HS-5 (cell line): ENCODE results near the gene KCNK13.
"Not testable (repeated sequence)": the region's sequence is repeated elsewhere in the genome, so short reads cannot be mapped to it uniquely, and the experiment has no call there.

Experiments
- DNase-seq: peaks from one replicate; pipeline ENCODE4 v3.0.0-alpha.2; 2012; ENCODE audit warnings: low read depth

KCNK13 gene

DNA sequence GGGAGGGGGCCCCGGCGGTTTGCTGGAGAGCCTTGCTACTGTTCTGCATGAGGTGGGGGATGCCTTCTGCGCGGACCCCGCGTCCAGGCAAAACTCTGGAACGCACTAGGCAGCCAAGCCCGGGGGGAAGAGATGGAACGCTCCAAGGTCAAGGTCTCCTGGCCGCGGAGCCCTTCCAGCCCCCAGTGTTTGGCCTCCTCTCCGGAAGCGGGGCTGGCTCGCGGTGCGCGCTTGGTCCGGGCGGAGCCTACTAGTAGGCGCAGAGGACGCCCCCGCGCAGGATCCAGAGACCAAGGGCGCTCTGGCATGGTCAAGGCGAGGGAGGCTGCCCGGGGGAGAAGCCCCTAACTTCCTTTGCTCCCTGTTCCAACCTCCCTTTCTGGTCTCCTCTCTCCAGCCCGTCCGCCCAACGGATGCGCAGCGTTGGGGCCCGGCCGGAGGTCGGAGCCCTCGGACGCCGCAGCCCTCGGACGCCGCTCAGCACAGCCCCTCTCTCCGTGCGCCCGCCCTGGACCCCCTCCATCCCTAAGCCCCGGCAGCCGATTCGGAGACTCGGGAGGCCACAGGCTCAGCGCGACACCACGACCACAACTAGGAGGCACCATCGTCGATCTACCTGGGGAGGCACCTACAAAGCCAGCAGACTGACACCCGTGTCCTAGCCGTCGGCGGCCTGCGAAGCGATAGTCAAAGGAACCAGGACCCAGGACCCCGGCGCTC is 669 bp upstream of the KCNK13 start:
- no peak for DNase-seq

DNA sequence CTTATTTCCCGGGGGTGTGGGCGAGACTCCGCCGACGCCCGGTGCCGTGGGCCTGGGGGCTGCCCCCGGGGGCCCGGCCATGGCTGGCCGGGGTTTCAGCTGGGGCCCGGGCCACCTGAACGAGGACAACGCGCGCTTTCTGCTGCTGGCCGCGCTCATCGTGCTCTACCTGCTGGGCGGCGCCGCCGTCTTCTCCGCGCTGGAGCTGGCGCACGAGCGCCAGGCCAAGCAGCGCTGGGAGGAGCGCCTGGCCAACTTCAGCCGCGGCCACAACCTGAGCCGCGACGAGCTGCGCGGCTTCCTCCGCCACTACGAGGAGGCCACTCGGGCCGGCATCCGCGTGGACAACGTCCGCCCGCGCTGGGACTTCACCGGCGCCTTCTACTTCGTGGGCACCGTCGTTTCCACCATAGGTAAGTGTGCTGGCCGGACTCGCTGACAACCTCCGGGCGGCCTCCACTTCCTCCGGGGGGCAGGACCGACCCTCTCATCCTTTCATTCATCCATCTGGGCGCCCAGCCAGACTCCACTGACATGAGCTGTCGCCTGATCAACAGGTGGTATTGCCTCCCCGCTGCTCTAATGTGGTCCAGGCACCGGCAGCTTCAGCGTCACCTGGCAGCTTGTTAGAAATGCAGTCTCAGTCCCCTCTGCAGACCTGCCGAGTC is 467 bp downstream of the KCNK13 start:
- DNase-seq, result no peak

DNA sequence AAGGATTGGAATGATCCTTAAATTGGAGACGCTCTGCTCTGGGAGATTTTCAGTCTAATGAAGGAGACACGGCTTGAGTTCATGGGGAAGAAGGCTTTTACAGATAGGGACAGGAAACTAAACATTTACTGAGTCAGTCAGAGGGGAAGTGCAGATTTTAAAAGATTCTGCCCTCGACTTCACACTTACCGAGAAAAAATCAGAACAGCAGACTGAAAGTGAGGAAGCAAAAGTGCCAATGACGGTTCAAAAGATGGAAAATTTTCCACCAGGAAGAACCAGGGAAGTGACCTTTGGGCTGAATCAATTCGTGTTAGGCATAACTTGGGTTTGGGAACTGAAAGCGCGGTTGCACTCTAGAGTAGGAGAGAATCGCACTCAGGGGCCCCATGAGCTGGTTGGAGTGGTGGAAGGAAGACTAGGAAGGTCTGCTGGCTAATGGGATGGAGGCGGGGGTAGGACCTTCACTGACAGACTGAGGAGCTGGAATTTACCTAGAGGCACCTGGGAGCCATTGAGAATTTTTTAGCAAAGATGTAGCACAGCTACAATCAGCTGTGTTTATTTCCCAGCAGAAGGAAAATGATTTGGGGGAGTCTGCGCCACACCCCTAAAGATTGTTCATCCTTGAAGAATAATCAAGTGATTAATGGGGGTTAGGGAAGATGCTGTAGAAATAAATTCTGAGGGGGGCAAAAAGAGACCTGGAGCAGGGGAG is 1.2 kb downstream of the KCNK13 start:
- no peak for DNase-seq

DNA sequence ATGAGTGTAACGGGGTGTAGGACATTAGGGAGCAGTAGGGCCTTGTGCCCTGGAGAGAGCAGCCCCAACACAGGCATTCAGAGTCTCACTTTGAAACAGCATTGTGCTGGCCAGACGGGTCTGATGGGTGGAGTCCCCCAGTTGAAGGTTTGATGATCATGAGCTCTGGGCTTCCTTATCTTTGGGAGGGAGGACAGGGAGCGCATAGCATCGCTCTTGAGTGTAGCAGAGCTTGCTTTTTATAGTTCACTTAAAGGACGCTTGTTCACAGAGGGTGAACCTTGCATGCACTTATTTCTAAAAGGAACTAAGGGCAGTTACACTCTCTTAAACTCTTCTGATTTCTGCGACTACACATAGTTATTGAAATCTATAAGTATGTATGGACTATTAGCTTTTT is 10.6 kb downstream of the KCNK13 start:
- no peak for DNase-seq

DNA sequence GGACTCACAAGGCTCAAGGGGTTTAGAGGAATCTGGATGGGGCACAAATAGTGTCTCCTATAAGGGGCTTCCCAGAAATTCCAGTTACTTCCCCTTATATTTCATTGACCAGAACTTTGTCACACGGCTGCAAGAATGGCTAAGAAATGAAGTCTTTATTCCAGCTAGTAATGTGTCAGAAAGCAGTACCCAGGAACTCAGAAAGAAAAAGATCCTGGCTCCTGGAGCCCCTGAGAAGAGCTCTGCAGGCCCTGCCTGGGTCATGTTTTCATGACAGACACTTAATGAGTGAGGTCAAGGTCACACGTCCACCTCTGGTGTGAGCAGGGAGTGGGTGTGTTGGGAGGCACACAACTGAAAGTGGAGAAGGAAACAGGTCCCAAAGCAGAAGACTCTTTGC is 17.8 kb downstream of the KCNK13 start:
- no peak for DNase-seq

DNA sequence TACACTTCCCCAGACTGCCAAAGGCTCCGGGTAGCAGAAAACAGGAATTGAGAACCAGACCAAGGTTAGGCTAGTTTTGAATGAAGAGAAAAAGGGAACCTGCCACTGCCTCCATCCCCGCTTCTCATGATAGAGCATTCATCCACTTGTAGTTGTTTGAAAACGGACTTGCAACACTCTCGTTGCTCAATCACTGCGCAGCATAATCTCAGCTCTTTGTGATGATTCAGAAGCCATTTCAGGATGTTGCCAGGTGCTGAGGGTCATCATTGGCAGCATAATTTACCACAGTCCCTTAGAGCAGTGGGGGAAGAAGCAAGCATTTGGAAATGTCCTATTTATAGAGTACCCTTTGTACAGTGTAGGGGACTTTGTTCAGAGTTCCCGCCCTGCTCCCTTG is 25.6 kb downstream of the KCNK13 start:
- DNase-seq, result peak; percentile 80

DNA sequence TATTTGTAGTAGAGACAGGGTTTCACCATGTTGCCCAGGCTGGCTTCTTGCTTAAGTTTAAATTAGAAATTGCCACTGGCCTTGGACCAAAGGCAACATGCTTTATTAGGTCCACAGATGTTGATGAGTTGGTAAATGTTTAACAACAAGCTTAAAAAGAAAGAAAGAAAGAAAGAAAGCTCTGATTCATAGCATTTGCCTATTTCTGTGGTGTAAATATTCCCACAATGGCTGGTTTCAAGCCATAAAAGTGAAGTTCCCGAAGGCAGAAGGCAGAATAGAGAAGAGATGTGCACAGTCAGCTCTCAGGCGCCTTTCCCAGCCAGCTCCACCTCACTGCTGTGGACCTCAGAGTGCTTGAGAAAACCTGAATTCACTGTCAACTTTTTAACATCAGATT is 26.4 kb downstream of the KCNK13 start:
- DNase-seq, result no peak

DNA sequence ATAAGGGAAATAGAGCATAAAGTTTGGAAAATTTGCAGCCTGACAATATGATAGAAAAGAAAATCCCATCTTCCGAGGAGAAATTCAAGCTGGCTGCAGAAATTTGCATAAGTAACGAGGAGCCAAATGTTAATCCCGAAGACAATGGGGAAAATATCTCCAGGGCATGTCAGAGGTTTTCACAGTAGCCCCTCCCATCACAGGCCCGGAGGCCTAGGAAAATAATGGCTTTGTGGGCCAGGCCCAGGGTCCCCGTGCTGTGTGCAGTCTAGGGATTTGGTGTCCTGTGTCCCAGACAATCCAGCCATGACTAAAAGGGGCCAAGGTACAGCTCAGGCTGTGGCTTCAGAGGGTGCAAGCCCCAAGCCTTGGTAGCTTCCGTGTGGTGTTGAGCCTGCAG is 27.7 kb downstream of the KCNK13 start:
- DNase-seq, result not testable (repeated sequence)

DNA sequence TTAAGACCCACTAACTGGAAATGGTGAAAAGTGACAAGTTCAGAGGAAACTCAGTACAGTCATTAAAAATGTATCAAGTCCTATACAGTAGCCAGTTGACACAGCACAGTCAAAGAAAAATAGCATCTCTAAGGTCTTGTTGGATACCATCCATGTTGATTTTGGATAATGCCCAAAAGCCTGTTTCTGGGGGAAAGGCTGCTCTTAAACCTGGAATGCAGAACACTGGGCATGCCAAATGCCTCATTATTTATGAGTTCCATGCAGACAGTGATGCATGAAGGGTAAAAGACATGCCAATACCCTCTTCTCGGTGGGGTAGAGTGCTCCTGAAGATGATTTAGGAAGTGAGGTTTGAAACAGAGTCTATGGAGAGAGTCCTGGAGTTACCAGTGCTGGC is 29.6 kb downstream of the KCNK13 start:
- DNase-seq, result no peak

DNA sequence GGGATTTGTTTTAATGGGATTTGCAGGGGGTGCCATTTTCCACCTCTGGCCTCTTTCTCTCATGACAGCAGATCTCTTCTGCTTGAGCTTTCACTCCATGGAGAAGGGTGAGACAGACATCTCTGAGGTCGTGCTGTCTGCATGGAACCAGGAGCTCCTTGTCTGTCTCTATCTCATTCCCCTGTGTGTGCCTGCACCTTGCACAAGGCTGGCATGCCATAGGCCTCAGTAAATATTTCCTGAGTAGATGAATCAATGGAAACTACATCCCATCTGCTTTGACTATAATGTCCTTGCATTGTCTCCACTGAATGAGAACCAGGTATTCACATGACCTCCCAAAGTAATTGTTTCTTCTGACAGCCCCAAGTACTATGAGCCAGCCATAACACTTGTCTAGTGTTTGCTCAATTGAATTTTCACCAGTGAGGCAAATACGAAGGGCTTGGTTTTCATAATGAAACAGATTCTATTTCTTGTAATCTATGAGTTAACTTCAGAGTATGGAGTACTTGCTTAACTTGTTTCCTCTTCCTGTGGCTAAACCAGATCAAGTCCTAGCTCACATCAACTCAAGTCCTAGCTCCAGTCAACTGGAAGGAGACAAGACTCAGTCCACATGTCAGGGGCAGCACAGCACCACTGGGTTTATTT is 32.3 kb downstream of the KCNK13 start:
- DNase-seq, result no peak

DNA sequence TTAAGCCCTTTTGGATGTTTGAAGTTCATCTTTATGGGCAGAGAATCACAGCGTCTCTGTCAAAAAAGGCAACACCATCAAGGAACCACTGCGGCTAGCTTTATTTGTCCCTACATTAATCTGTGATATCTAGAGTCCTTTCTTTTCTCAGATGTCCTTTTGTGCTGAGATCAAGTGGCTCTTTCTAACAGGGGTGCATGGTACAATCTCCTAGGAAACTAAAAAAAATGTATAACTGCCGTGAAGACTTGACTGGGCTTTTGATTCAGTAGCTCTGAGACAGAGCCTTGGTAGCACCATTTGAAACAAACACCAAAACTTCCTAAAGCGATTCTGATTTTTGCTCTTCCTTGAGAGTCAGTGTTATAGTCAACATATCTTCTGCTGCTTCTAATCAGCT is 33.3 kb downstream of the KCNK13 start:
- no peak for DNase-seq

DNA sequence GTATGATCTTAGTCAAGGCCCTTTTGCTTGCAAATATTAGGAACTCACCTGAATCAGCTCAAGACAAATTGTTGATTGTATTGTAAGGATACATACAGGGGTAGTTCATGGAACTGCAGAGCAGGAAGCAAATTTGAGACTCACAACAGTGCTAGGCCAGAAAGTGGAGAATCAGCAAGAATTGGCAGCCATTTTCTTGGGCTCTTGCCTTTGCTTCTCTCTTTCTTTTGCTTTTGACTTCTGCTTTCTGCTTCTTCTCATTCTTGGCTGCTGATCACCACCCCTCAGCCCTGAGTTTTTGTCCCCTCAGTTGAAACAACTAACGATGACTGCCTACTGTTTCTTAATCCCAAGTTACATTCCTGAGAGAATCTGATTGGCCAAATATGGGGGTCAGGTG is 34.8 kb downstream of the KCNK13 start:
- DNase-seq, result no peak

DNA sequence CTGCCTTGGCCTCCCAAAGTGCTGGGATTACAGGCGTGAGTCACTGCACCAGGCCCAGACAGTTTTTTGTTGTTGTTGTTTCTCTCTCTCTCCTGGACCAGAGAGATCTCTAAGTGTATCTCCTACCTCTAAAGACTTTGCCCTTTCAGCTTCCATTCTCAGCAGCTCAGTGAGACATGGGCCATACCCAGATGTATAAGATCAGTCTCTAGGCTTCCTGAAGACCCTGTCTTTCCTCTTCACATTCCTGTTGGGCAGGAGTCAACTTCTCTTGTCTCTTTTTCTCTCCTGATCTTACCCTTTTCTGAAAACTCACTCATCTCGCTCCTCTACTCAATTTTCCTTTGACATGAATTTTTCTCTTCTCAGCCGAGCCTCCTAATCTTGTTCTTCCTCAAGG is 42.0 kb downstream of the KCNK13 start:
- DNase-seq, result no peak

DNA sequence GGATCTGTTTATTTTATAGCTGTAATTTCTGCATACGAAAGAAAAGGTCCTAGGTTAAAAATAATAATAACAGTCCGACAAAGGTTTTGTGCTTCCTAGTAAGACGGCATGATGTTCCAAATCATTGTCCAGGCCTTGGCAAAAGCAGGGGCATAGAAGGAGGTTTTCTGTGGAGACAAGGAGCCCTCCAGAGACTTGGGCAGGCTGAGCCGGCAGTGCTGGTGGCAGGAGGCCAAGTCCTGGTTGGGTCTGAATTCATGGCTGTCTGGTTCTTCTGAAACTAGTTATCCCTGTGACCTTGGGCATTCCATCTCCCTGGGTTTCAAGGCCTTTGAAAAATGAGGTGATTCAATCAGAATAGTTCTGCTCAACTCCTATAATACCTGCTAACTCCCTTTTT is 44.0 kb downstream of the KCNK13 start:
- no peak for DNase-seq

DNA sequence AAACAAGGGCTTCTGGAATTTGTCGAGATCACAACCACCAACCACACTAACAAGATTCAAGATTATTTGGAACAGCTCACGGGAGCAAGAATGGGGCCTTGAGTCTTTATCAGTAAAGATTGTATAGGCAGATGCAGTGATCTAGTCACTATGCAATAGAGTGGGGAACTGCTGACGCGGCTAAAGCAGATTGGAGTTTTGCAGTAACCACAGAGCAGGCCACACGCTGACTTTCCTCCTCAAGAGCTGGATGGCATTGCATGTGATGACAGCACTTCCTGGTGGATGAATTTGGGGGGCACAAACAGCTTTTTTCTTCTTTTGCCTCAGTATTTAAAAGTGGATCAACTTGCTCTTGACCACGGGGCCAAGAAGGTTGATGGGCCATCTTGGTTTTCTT is 46.0 kb downstream of the KCNK13 start:
- DNase-seq, result no peak

DNA sequence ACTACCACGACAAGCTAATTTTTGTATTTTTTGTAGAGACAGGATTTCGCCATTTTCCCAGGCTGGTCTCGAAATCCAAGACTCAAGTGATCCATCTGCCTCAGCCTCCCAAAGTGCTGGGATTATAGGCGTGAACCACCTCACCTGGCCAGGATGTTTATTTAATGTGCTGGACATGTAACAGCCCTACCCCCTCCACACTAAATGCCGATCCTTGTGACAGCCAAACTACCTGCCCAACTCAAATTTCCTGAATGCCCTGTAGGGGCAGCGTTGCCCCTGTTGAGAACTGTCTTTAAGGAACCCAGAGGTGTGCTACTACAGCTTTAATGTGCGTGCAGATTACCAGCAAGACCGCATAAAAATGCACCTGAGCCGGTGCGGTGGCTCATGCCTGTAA is 48.1 kb downstream of the KCNK13 start:
- no peak for DNase-seq

DNA sequence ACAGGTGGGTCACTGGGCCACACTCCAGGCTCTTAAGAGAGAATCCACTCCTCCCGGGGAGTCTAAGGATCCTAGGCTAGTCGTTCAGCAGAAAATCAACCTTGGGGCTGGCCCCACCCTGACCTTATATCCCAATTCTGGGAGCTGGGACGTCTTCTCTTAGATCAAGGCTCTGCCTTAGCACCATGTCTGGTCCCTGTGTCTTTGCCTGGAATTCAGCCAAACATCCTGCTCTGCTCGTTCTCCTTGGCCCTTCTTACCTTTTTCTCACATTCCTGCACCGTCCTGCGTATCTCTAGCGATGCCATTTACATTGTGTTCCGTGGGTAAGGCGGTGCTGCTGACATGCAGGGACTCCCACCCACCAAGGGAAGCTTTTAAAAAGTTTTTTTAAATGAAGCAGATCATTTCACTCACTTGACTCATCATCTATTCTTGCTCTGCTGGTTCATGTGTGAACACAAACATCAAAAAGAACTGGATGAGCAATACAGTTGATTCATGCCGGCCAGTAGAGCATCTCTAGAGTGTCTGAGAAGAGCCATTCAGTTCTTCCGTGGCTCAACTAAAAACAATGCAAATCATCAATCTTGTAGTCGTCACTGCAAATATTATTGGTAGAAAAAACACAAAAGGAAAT is 50.2 kb downstream of the KCNK13 start:
- DNase-seq, result peak; percentile 73

DNA sequence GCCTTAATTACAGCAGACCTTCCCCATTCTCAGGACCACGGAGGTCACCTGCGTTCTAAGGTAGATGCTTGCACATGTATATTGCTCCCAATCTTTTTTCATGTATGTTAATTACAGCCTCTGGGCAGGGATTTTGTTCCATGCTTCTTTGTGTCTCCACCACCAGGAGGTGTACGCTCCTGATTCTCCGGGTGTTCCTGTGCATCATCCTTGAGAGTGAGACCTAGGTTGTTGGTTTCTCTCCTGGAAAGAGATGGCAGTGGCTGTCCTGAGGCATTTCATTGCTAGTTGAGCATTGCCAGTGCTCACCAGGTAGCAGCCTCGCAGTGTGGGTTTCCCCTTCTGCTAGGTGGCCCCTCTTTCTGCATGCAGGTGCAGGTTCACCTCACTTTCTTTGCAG is 52.8 kb downstream of the KCNK13 start:
- no peak for DNase-seq

DNA sequence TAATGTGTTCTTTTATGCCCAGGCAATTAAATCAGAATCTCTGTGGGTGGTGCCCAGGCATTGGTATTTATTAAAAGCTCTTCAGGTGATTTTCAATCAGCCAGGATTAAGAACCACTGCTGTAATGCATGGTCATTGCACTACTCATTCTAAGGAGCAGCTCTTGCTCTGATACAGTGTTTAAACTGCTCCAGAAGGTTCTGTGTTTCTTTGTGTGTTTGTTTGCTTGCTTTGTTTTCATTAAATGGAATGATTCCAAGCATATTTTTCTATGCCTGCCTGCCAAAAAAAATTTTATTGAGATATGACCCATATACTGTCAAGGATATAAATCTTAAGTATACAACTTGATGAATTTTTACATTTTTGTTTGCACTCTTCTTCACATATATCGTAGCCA is 54.0 kb downstream of the KCNK13 start:
- no peak for DNase-seq

DNA sequence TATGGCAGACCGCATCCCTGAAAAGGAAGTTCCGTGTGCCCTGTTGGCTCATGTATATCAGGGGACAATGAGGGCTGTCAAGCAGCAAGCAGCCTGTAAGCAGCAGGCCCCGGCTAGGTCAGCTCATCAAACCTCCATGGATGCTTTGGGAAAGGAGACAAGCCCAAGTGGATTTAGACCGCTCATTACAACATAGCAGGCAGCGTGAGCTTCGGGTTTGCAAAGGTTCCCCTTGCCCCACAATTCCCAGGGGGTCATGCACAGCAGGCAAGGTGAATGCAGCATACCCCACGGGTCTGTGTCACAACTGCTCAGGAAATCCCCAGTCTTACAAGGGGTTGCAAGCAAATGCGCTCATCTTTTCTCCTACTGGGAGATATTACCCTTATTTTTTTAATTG is 54.6 kb downstream of the KCNK13 start:
- DNase-seq, result no peak

DNA sequence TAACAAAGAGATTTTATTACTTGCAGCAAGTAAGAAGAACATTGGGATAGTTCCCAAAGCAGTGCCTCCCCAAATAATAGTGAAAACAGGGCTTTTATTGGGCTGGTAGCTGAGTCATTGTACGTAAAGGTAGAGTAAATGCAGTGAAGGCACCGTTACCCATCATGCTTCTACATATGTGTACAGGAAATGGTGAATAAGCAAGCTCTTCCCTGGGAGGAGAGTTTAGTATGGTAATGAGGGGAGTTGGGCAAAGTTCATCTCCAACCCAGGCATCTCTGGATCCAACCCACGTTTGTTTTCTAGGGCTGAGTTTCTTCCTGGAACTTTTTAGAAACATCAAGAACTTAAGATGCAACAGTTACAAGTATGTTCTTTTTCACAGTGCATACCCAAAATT is 56.2 kb downstream of the KCNK13 start:
- DNase-seq, result no peak

DNA sequence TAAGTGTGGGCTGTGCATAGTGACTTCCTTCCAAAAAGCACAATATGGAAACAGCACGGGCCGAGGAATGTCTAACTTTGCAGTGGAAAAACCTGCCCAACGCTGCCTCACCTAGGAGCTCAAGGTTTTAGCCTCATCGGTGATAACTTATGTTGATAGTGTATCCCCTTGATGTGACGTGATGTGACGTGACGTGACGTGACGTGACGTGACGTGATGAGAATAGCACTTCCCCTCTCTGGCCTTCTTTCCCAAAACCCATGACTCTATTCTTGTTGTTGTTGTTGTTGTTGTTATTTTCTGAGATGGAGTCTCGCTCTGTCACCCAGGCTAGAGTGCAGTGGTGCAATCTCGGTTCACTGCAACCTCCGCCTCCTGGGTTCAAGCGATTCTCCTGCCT is 64.5 kb downstream of the KCNK13 start:
- no peak for DNase-seq
